Measurements from ENCODE around the gene ANK2.

ANK2 gene

DNA sequence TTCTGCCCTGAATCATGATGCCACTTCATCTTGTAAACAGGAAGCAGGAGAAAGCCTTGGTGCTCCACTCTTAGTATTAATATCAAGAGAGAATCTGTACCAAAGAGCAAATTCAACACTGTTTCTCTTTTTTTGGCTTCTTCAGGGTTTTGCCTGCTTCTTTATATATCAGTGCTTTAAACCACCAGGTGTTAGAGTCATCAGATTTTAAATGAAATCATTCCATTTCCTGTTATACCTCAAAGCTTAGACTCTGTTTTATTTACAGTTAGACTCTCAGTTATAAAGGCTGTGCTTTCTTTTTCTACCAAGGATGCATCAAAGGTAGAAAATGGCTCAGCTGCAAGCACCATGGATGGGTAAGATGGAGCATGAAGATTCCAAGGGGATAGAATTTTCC, 361.2 kb downstream of the ANK2 start:
- TF ChIP-seq, protein P1, sequence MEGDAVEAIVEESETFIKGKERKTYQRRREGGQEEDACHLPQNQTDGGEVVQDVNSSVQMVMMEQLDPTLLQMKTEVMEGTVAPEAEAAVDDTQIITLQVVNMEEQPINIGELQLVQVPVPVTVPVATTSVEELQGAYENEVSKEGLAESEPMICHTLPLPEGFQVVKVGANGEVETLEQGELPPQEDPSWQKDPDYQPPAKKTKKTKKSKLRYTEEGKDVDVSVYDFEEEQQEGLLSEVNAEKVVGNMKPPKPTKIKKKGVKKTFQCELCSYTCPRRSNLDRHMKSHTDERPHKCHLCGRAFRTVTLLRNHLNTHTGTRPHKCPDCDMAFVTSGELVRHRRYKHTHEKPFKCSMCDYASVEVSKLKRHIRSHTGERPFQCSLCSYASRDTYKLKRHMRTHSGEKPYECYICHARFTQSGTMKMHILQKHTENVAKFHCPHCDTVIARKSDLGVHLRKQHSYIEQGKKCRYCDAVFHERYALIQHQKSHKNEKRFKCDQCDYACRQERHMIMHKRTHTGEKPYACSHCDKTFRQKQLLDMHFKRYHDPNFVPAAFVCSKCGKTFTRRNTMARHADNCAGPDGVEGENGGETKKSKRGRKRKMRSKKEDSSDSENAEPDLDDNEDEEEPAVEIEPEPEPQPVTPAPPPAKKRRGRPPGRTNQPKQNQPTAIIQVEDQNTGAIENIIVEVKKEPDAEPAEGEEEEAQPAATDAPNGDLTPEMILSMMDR (IDR thresholded peaks at IDR 0.05): no peak
- Histone ChIP-seq H3K27ac (no peak overlapping the region), H3K4me3 (no peak overlapping the region)
- DNase-seq (ENCODE audit: low spot score): no peak

DNA sequence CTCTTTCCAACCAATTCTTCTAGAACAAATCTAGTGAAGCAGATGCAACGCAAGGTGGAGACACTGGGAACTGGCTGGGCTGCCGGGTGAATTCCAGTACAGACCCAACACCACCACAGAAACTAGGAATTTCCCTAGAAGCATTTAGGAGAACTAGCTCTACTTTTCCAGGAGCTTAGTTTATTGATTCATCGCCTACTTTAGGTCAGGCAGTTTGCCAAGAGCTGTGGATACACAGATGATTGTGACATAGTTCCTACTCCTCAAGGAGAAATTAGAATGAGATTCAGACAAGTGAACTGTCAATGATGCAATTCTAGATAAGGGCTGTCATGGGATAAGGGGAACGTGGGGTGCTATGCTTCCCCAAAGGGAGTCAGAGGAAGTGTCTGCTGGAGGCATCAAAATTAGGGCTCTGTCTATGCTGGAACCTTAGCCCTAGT, 362.1 kb downstream of the ANK2 start:
- TF ChIP-seq, protein P1 (IDR thresholded peaks at IDR 0.05): no peak
- DNase-seq (ENCODE audit: low spot score): no peak
- H3K4me3 ChIP-seq: no peak overlapping the region
- no peak overlapping the region for H3K27ac ChIP-seq

DNA sequence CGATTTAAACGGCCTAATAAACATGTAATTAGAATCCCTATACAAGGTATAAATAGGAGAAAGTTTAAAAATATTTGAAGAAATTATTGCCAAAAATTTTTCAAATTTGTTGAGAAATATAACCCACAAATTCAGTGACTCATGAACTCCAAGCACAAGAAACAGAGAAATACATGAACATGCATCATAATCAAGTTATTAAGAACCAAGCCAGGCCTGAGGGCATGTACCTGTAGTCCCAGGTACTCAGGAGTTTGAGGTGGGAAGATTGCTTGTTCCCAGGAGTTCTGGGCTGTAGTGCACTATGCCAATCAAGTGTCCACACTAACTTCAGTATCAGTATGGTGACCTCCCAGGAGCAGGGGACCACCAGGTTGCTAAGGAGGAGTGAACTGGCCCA, 370.2 kb downstream of the ANK2 start:
- no peak overlapping the region for H3K27ac ChIP-seq

DNA sequence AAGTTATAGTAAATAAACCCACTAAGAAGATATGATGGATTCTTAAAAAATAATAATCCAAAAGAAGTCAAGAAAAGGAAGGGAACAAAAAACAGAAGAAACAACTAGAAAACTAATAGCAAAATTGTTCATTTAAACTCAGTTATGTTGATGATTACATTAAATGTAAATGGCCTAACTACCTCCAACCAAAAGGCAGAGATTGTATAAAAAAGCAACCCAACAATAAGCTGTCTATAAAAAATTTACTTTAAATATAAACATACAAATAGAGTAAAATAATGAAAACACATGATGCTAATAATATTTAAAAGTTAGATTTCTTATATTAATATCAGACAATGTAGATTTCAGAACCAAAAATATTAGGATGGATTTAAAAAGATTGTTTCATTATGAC, 371.5 kb downstream of the ANK2 start:
- DNase-seq (ENCODE audit: low spot score): no peak
- TF ChIP-seq, protein P1 (IDR thresholded peaks at IDR 0.05): no peak
- no peak overlapping the region for H3K27ac ChIP-seq
- H3K4me3 ChIP-seq: no peak overlapping the region

More for the DNA sequence above, 370.2 kb downstream of the ANK2 start:
- TF ChIP-seq, protein P1 (IDR thresholded peaks at IDR 0.05): no peak
- no peak for DNase-seq (ENCODE audit: low spot score)
- no peak overlapping the region for H3K4me3 ChIP-seq

DNA sequence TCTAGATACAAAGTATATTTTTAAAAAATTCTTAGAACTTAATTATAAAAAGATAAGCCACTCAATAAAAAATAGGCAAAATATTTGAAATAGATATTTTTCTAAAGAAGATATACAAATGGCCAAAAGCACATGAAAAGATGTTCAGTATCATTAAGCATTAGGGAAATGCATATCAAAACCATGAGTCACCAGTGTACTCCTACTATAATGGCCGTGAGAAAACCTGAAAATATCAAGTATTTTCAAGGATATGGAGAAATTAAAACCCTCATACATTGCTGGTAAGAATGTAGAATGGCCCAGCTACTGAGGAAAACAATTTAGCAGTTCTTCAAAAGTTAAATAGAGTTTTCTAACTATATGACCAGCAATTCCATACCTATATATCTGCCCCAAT, 374.2 kb downstream of the ANK2 start:
- no peak for DNase-seq (ENCODE audit: low spot score)
- TF ChIP-seq, protein P1 (IDR thresholded peaks at IDR 0.05): no peak
- Histone ChIP-seq H3K4me3 (no peak overlapping the region), H3K27ac (no peak overlapping the region)

DNA sequence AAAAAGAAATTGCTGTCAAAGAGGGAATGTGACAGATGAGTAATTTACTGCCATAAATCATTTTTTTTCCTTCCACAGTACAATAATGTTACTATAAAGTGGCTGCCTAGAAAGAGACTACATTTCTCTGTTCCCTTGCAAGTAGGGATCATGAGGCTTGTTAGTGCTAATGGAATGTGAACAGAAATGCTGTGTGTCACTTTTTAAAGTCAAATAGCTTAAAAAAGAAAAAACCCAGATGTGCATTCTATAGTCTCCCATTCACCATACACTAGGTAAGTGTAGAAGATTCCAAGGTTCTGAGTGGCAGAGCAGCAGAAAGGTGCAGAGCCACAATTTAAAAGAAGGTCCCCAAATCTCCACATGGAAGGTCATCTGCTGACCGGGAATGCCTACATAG, 383.7 kb downstream of the ANK2 start:
- Histone ChIP-seq H3K27ac (no peak overlapping the region), H3K4me3 (no peak overlapping the region)
- no peak for DNase-seq (ENCODE audit: low spot score)
- TF ChIP-seq, protein P1 (IDR thresholded peaks at IDR 0.05): no peak

Measured in coronary artery (tissue), 2 donors.